GM19467 (cell line): Measurements from ENCODE around the gene SMIM7.

ENCODE experiments used
- ATAC-seq: cut with Tn5 transposase; IDR thresholded peaks from one replicate; pipeline ENCODE4 v1.9.1; 2021; ENCODE audit warnings: mild to moderate bottlenecking, moderate library complexity; ENCODE audit not compliant: unreplicated experiment

SMIM7 gene

DNA sequence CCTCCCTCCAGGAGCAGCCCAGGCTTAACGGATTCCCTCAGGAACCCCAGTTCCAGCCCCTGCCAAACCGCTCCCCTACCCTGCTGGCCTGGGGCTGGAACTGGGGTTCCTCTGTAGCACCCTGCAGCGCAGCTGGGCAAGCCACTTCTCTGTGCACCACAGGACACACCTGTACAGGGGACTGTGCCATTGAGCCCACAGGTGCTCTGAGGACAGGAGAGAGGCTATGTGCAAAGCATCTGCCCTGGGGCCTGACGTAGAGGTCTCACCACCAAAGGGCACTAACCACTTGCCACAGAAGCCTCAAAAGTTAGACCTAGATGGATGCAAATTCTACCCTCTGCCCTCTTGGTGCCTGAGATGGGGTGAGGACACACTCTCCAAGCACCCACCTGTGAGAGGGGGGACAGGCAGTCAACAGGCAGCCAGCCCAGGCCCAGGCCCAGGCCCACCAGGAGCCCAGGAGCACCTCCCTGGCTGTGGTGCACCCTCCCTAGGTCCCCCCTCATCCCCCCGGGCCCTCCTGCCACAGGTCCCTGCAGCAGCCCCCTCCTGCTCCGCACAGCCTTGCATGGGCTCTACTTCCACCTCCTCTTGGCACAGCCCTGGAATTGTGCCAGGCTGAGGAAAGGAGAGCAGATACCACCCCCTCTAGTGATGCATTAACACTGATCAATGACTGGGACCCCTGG lies 60.1 kb downstream of the SMIM7 start:
- no peak for ATAC-seq

DNA sequence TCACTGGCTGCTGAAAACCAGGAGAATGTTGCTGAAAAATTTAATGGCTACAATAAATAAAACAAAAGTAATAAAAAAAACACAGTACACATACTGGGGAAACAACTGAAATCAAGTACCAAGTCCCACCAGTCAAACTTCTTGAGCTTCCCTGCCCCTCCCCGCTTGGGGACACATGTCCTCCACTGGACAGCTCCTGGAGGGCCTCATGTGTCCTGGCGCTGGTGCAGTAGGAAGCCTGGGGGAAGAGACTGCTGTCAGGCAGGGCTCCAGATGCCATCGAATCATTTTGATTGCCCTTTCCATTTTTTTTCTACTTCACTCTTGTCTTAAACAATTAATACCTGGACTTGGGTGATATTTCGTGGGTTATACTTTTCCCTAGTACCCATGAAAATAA lies 61.1 kb downstream of the SMIM7 start:
- ATAC-seq: no peak

DNA sequence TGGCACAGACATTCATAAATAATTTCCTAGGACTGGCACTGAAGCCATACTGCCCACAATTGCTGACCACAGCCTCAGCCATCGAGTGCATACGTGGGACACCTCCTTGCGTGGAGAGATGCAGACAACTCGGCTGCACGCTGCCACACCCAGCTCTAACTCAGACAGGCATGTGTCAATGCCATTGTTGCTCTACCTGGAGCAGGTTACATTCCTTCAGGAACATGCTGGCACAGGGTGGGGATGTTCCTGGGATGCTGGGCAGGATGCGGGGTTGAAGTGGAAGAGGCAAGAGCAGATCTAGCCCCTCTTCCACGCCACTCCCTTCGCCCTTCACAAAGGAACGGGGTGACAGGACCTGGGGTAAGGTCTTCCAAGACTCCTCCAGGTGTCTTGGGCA lies 63.5 kb downstream of the SMIM7 start:
- no peak for ATAC-seq
